Common myeloid progenitor, CD34-positive (primary cell): ENCODE results near the gene NOXA1.

Experiments used
- CTCF ChIA-PET: fragments of 350-600 bp; sonication (Branson Sonifier 250); formaldehyde crosslinking; loops from one replicate; lab custom pipeline; 2021; ENCODE audit warnings: antibody characterized with exemption; lab: Charles Lee
- POLR2A ChIA-PET: fragments of 350-600 bp; sonication (Branson Sonifier 250); formaldehyde crosslinking; loops from one replicate; lab custom pipeline; 2021; ENCODE audit warnings: antibody characterized with exemption; lab: Charles Lee
- DNase-seq, 3 donors: peaks; one replicate each; pipeline versions ENCODE4 v3.0.0 to v3.0.0-alpha.2; 2013
- H3K27ac ChIP-seq, 2 experiments: 1 replicate in 1 of 2; 2 replicates in 1 of 2; pipeline ENCODE4 v1.7.0; 2013; ENCODE audit warnings: inconsistent platforms in 2 of 2, low read length in 2 of 2, mild to moderate bottlenecking in 2 of 2, low read depth in 1 of 2, moderate library complexity in 1 of 2; ENCODE audit not compliant: severe bottlenecking in 2 of 2, insufficient read depth in 1 of 2, poor library complexity in 1 of 2
- H3K27me3 ChIP-seq, 5 experiments: replicated peaks in 2 of 5; 1 replicate in 3 of 5; 2 replicates in 2 of 5; pipeline versions ENCODE4 v1.6.1 to v1.7.0; 2013; ENCODE audit warnings: low read length in 4 of 5, mild to moderate bottlenecking in 2 of 5, moderate library complexity in 2 of 5, inconsistent platforms in 1 of 5; ENCODE audit not compliant: insufficient read depth in 5 of 5, control insufficient read depth in 4 of 5
- H3K36me3 ChIP-seq, 4 experiments: 1 replicate in 2 of 4; 2 replicates in 2 of 4; pipeline versions ENCODE4 v1.6.1 to v1.7.0; 2013; ENCODE audit warnings: low read length in 3 of 4, control low read depth in 1 of 4, mild to moderate bottlenecking in 1 of 4; ENCODE audit not compliant: control insufficient read depth in 4 of 4, insufficient read depth in 4 of 4
- H3K4me1 ChIP-seq, 4 experiments: 1 replicate in 3 of 4; 2 replicates in 1 of 4; pipeline versions ENCODE4 v1.6.1 to v1.7.1; 2013; ENCODE audit warnings: low read length in 3 of 4, mild to moderate bottlenecking in 3 of 4, control low read depth in 1 of 4, inconsistent platforms in 1 of 4, moderate library complexity in 1 of 4; ENCODE audit not compliant: control insufficient read depth in 4 of 4, insufficient read depth in 4 of 4; ENCODE audit errors: control extremely low read depth in 1 of 4
- H3K4me3 ChIP-seq, 7 experiments: 1 replicate in 4 of 7; 2 replicates in 3 of 7; pipeline versions ENCODE4 v1.5.1 to v1.7.0; 2013; ENCODE audit warnings: mild to moderate bottlenecking in 7 of 7, low read length in 6 of 7, moderate library complexity in 6 of 7, inconsistent platforms in 2 of 7, low read depth in 2 of 7, control low read depth in 1 of 7; ENCODE audit not compliant: insufficient read depth in 4 of 7, control insufficient read depth in 1 of 7; ENCODE audit errors: extremely low read depth in 1 of 7
- H3K9me3 ChIP-seq, 5 experiments: 1 replicate in 4 of 5; 2 replicates in 1 of 5; pipeline versions ENCODE4 v1.6.1 to v1.7.1; 2013; ENCODE audit warnings: low read length in 4 of 5, mild to moderate bottlenecking in 2 of 5, inconsistent platforms in 1 of 5, low read depth in 1 of 5, moderate library complexity in 1 of 5; ENCODE audit not compliant: control insufficient read depth in 4 of 5, insufficient read depth in 2 of 5; ENCODE audit errors: control extremely low read depth in 1 of 5
- WGBS: methylation state at CpG from one replicate; pipeline ENCODE4 v1.1.5; 2013; ENCODE audit not compliant: insufficient coverage; 5-methylcytosine and 5-hydroxymethylcytosine counted together

Gene NOXA1

GRCh38 chr9:137467161-137467581 is 44.0 kb downstream of the NOXA1 start:
- Histone ChIP-seq H3K4me3 (no peak overlapping the region), H3K9me3 (peaks cover 0 to 28% (median 0%) of the 10 kb centered on the region in 5 experiments), H3K36me3 (no peaks in the 10 kb centered on the region), H3K27me3 (peaks cover 0 to 27% (median 6%) of the 10 kb centered on the region in 5 experiments), H3K27ac (no peak overlapping the region), H3K4me1 (peaks cover 9 to 34% (median 23%) of the 10 kb centered on the region in 4 experiments)
- 99% methylated on average over 16 of the region's 16 CpGs for WGBS
- CTCF ChIA-PET: no interaction called here
- POLR2A ChIA-PET: no interaction called here
- DNase-seq: no peak

GRCh38 chr9:137467896-137468295 is 44.7 kb downstream of the NOXA1 start:
- WGBS: 92% methylated on average over 6 of the region's 7 CpGs
- POLR2A ChIA-PET: no interaction called here

GRCh38 chr9:137470785-137471184 is 47.6 kb downstream of the NOXA1 start:
- POLR2A ChIA-PET: interaction anchor here (0.9 kb wide), 1 partner anchor 9 kb away, joined by 3 read pairs; no protein-coding TSS in a partner anchor
- peak; percentile 49 to 92 (median 90) for DNase-seq
- Histone ChIP-seq H3K4me3 (peak overlapping the region in 1 of 7 experiments; percentile 37), H3K27me3 (peaks cover 0 to 20% (median 6%) of the 10 kb centered on the region in 5 experiments), H3K4me1 (peaks cover 9 to 25% (median 16%) of the 10 kb centered on the region in 4 experiments), H3K9me3 (peaks cover 0 to 26% (median 10%) of the 10 kb centered on the region in 5 experiments), H3K36me3 (no peaks in the 10 kb centered on the region), H3K27ac (no peak overlapping the region)
- whole genome bisulfite sequencing: no CpG with 5 or more reads among the region's 7 CpGs
- CTCF ChIA-PET: interaction anchor here (1.1 to 1.6 kb wide), 2 partner anchors 38 to 54 kb away, joined by 3 to 4 read pairs; no protein-coding TSS in a partner anchor

More at GRCh38 chr9:137467896-137468295, 44.7 kb downstream of the NOXA1 start:
- Histone ChIP-seq H3K36me3 (no peaks in the 10 kb centered on the region), H3K4me3 (no peak overlapping the region), H3K27me3 (peaks cover 0 to 27% (median 6%) of the 10 kb centered on the region in 5 experiments), H3K4me1 (peaks cover 9 to 27% (median 16%) of the 10 kb centered on the region in 4 experiments), H3K9me3 (peaks cover 0 to 26% (median 0%) of the 10 kb centered on the region in 5 experiments), H3K27ac (no peak overlapping the region)
- no peak for DNase-seq
- CTCF ChIA-PET: no interaction called here

- POLR2A ChIA-PET: no interaction called here
- WGBS: over 99% methylated on average over 18 of the region's 18 CpGs
- Histone ChIP-seq H3K36me3 (no peaks in the 10 kb centered on the region), H3K27ac (no peak overlapping the region), H3K9me3 (peaks cover 0 to 28% (median 20%) of the 10 kb centered on the region in 5 experiments), H3K4me1 (peaks cover 6 to 20% (median 13%) of the 10 kb centered on the region in 4 experiments), H3K4me3 (no peak overlapping the region), H3K27me3 (peaks cover 0 to 8% (median 3%) of the 10 kb centered on the region in 5 experiments)
- no peak for DNase-seq
- CTCF ChIA-PET: interaction anchor here (0.8 kb wide), 1 partner anchor 11 kb away, joined by 3 read pairs; no protein-coding TSS in a partner anchor
Measured at GRCh38 chr9:137474271-137474670, 51.1 kb downstream of the NOXA1 start.

- Histone ChIP-seq H3K36me3 (peaks cover 0 to 2% (median 0%) of the 10 kb centered on the region in 4 experiments), H3K4me3 (no peak overlapping the region), H3K27ac (no peak overlapping the region), H3K27me3 (peaks cover 0 to 8% (median 3%) of the 10 kb centered on the region in 5 experiments), H3K9me3 (peaks cover 0 to 28% (median 20%) of the 10 kb centered on the region in 5 experiments), H3K4me1 (peaks cover under 1 to 20% (median 4%) of the 10 kb centered on the region in 4 experiments)
- POLR2A ChIA-PET: no interaction called here
- CTCF ChIA-PET: no interaction called here
- no peak for DNase-seq
- no CpG with 5 or more reads among the region's 3 CpGs for WGBS
Measured at GRCh38 chr9:137475666-137476065, 52.5 kb downstream of the NOXA1 start.

- H3K9me3 ChIP-seq: peaks cover 0 to 28% (median 20%) of the 10 kb centered on the region in 5 experiments
- CTCF ChIA-PET: no interaction called here
Measured at GRCh38 chr9:137476856-137477255, 53.7 kb downstream of the NOXA1 start.

More at GRCh38 chr9:137476856-137477255, 53.7 kb downstream of the NOXA1 start:
- Histone ChIP-seq H3K36me3 (peaks cover 0 to 2% (median 0%) of the 10 kb centered on the region in 4 experiments), H3K4me3 (no peak overlapping the region), H3K27ac (no peak overlapping the region), H3K4me1 (peaks cover 0 to 26% (median 3%) of the 10 kb centered on the region in 4 experiments), H3K27me3 (peaks cover 0 to 8% (median 3%) of the 10 kb centered on the region in 5 experiments)
- POLR2A ChIA-PET: no interaction called here
- no peak for DNase-seq
- 92% methylated on average over 5 of the region's 11 CpGs for WGBS
